K562 (cell line): Measurements from ENCODE around the gene DAB2. TPM values are rescaled to one million over a fixed set of nuclear protein-coding genes. Genes with fewer than 3 reads are reported as not detected.
A peak's percentile ranks its signal among the peaks of the same experiment; 100 is the strongest.

ENCODE experiments used
- ATAC-seq: fragments of 200-7000 bp; cut with Tn5 transposase; 3 replicates; pipeline ENCODE4 v1.9.1; 2020; ENCODE audit warnings: moderate library complexity
- BruUV-seq: library from RNA; stranded (reverse); fragments of 400-500 nt; replicated peaks from 2 replicates; lab custom pipeline; 2021; lab: Mats Ljungman, UMichigan
- CTCF ChIA-PET: fragments of 300-600 bp; formaldehyde crosslinking; extraction: SDS; loops from one replicate; lab custom pipeline; 2021; ENCODE audit warnings: low intra/inter-chr PET ratio; lab: Yijun Ruan, JAX
- POLR2A ChIA-PET: fragments of 300-600, 350-650 bp; sonication (Branson Sonifier 250); formaldehyde crosslinking; extraction: SDS; loops from one replicate; lab custom pipeline; 2021; ENCODE audit warnings: antibody characterized with exemption, inconsistent platforms; lab: Yijun Ruan, JAX
- DNase-seq, 4 experiments: peaks; one replicate each; pipeline versions ENCODE4 v3.0.0 to v3.0.0-alpha.2; 2011 to 2018; ENCODE audit warnings: low spot score in 3 of 4, mixed read lengths in 3 of 4; ENCODE audit errors: extremely low read depth in 1 of 4
- FAIRE-seq: peaks from 2 replicates; lab custom pipeline; 2011; peaks lifted over from hg19 to GRCh38; lab: Jason Lieb, UNC
- H2AFZ ChIP-seq: 2 replicates; pipeline ENCODE4 v1.6.0; 2011; ENCODE audit warnings: low read depth, low read length, control low read depth, inconsistent platforms
- H3K27ac ChIP-seq: fragments of 200-600 bp; 3 replicates; pipeline ENCODE4 v1.8.0; 2011; ENCODE audit warnings: low read depth, mild to moderate bottlenecking, control low read depth, inconsistent platforms, low read length, moderate library complexity, mixed read lengths; ENCODE audit errors: extremely low read depth
- H3K27me3 ChIP-seq, 2 experiments: fragments of 300-600 bp in 1 of 2; 2 replicates in 1 of 2; 3 replicates in 1 of 2; pipeline versions ENCODE4 v1.6.0 to v1.8.0; 2011; ENCODE audit warnings: inconsistent platforms in 2 of 2, low read length in 2 of 2, mild to moderate bottlenecking in 1 of 2, mixed read lengths in 1 of 2, moderate library complexity in 1 of 2; ENCODE audit not compliant: control insufficient read depth in 2 of 2, insufficient read depth in 2 of 2
- H3K36me3 ChIP-seq: fragments of 300-600 bp; 3 replicates; pipeline ENCODE4 v1.8.0; 2011; ENCODE audit warnings: mild to moderate bottlenecking, low read length, inconsistent platforms; ENCODE audit not compliant: control insufficient read depth, insufficient read depth
- H3K4me1 ChIP-seq, 2 experiments: fragments of 200-600 bp in 1 of 2; replicated peaks in 1 of 2; 2 replicates in 1 of 2; 3 replicates in 1 of 2; pipeline versions ENCODE4 v1.5.1 to v1.8.0; 2011; ENCODE audit warnings: inconsistent platforms in 2 of 2, low read length in 2 of 2, mild to moderate bottlenecking in 1 of 2, mixed read lengths in 1 of 2, moderate library complexity in 1 of 2; ENCODE audit not compliant: control insufficient read depth in 2 of 2, insufficient read depth in 2 of 2
- H3K4me2 ChIP-seq: 2 replicates; pipeline ENCODE4 v1.6.1; 2011; ENCODE audit warnings: low read length, control low read depth, inconsistent platforms, mixed read lengths; ENCODE audit not compliant: insufficient read depth
- H3K4me3 ChIP-seq: fragments of 200-600 bp; sonication (generic), shearing (Covaris generic); 2 replicates; pipeline ENCODE4 v1.5.1; 2016; ENCODE audit warnings: control low read depth, inconsistent platforms
- H3K79me2 ChIP-seq: fragments of 200-600 bp; 3 replicates; pipeline ENCODE4 v1.8.0; 2011; ENCODE audit warnings: low read length, inconsistent platforms; ENCODE audit not compliant: control insufficient read depth, insufficient read depth
- H3K9ac ChIP-seq, 2 experiments: 2 replicates each; pipeline versions ENCODE4 v1.6.0 to v1.6.1; 2011; ENCODE audit warnings: low read depth in 2 of 2, low read length in 2 of 2, control low read depth in 1 of 2, inconsistent platforms in 1 of 2, mild to moderate bottlenecking in 1 of 2, mixed read lengths in 1 of 2; ENCODE audit not compliant: insufficient read depth in 1 of 2
- H3K9me1 ChIP-seq: one replicate; pipeline ENCODE4 v1.6.0; 2011; ENCODE audit warnings: inconsistent platforms, mild to moderate bottlenecking, low read length, moderate library complexity; ENCODE audit not compliant: control insufficient read depth, insufficient read depth
- H3K9me3 ChIP-seq: replicated peaks from 2 replicates; pipeline ENCODE4 v1.5.1; 2011; ENCODE audit warnings: low read depth, low read length, inconsistent platforms; ENCODE audit not compliant: control insufficient read depth, insufficient read depth
- H4K20me1 ChIP-seq: replicated peaks from 2 replicates; pipeline ENCODE4 v1.6.1; 2011; ENCODE audit warnings: low read length, inconsistent platforms, mixed read lengths; ENCODE audit not compliant: control insufficient read depth, insufficient read depth
- HNRNPH1 ChIP-seq: fragments of 200-400 bp; formaldehyde crosslinking; optimal IDR thresholded peaks from 2 replicates; pipeline ENCODE3; 2017; ENCODE audit warnings: low read depth, mild to moderate bottlenecking, low read length, moderate library complexity
- HNRNPUL1 ChIP-seq: fragments of 200-400 bp; formaldehyde crosslinking; IDR thresholded peaks from 2 replicates; pipeline ENCODE4 v1.6.1; 2017; ENCODE audit warnings: low read length
- RBM14 ChIP-seq: fragments of 200-400 bp; formaldehyde crosslinking; IDR thresholded peaks from 2 replicates; pipeline ENCODE4 v1.6.1; 2018; ENCODE audit warnings: low read depth, mild to moderate bottlenecking, low read length, moderate library complexity, borderline replicate concordance; ENCODE audit not compliant: insufficient read depth
- WGBS: fragments of 100-300 bp; shearing (Covaris generic); methylation state at CpG from one replicate; pipeline ENCODE4 v1.1.6; 2016; ENCODE audit warnings: low coverage, mixed read lengths; ENCODE audit not compliant: insufficient coverage; ENCODE audit errors: missing lambda C conversion rate; 5-methylcytosine and 5-hydroxymethylcytosine counted together
- in situ Hi-C: fragments of 300-500 bp; cut with MboI; formaldehyde crosslinking; loops from 4 replicates; pipeline ENCODE4 v1.15.0; 2018; ENCODE audit warnings: inconsistent platforms, mixed read lengths
- intact Hi-C: fragments of 100-400 bp; cut with micrococcal nuclease; formaldehyde crosslinking; loops from 2 replicates; pipeline ENCODE4 v1.14.2; 2022
- polyA plus RNA-seq, 8 experiments: library from polyadenylated mRNA; depleted of rRNA in 4 of 8; stranded (reverse) in 5 of 8; unstranded in 3 of 8; fragments of >200 nt; fragmentation: Nextera tagmentation in 2 of 8; fragmentation: Illumina TruSeq in 1 of 8; extraction: Ambion mirVana in 2 of 8; extraction: Trizol in 1 of 8; gene quantifications; 2 replicates each; pipeline versions ENCODE4 v1.2.1 to v1.2.3, GENCODE V29; 2011 to 2014; ENCODE audit warnings: inconsistent platforms in 1 of 8, missing spikeins in 1 of 8
- total RNA-seq, 7 experiments: library from RNA; depleted of rRNA in 6 of 7; stranded (reverse); fragments of >200 nt in 6 of 7; fragmentation: Illumina TruSeq in 2 of 7; extraction: Trizol in 2 of 7; gene quantifications; 2 replicates each; pipeline versions ENCODE4 v1.2.1 to v1.2.3, GENCODE V29; 2011 to 2021; ENCODE audit warnings: low replicate concordance in 1 of 7
- TF ChIP-seq, protein P1 (sequence below): fragments of 200-800 bp; sonication (Bioruptor generic); IDR thresholded peaks from 2 replicates; pipeline ENCODE4 v1.6.1; 2017; ENCODE audit warnings: missing genetic modification characterization, missing compliant biosample characterization
- TF ChIP-seq, protein P2 (sequence below), 2 experiments: IDR thresholded peaks; 2 replicates each; pipeline ENCODE4 v1.6.1; 2011; ENCODE audit warnings: borderline replicate concordance in 1 of 2, control low read depth in 1 of 2, low read depth in 1 of 2, low read length in 1 of 2, mild to moderate bottlenecking in 1 of 2, mixed read lengths in 1 of 2, moderate library complexity in 1 of 2; ENCODE audit not compliant: insufficient read depth in 1 of 2, insufficient read length in 1 of 2, poor library complexity in 1 of 2, severe bottlenecking in 1 of 2; ENCODE audit errors: extremely low read depth in 1 of 2
- TF ChIP-seq, protein P3 (sequence below): fragments of 450-650 bp; formaldehyde crosslinking; IDR thresholded peaks from 2 replicates; pipeline ENCODE4 v1.4.0; 2022; ENCODE audit warnings: mild to moderate bottlenecking, moderate library complexity

Gene DAB2
- total and polyA plus RNA-seq, 9 of the 15 experiments (the other 6 are each of a cell fraction or from before 2014, with no cell fraction given): 6.6 to 29.9 (median 24.1) TPM

DNA sequence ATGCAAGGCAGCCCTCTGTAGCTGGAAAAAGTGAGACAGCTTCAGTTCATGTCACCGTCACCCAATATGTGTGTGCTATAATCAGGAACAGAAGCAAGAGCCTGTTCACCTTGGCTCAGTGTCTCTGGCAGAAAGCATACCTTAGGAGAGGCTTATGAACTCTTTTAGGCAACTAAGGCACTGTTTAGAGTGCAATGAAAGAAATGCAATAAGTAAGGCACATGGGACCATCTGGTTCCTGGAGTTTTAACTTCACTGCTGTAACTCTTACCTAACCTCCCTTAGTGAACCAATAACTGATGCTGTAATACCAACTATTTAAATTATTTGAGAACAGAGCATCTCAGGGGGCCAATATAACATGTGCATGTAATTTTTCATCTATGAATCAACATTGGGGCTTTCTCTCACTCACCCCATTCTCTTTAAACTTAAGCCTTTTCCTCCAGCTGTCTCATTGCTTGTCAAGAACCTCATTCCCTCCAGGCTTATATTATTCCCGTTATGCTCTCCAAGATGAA lies 92.9 kb downstream of the DAB2 start:
- no peaks in the 10 kb centered on the region for H3K36me3 ChIP-seq
- DNase-seq: no peak
- no peak overlapping the region for H3K27ac ChIP-seq
- BruUV-seq: no TSS peak
- TF ChIP-seq RBM14: no peak
- no peak for TF ChIP-seq HNRNPH1
- TF ChIP-seq, protein P1, sequence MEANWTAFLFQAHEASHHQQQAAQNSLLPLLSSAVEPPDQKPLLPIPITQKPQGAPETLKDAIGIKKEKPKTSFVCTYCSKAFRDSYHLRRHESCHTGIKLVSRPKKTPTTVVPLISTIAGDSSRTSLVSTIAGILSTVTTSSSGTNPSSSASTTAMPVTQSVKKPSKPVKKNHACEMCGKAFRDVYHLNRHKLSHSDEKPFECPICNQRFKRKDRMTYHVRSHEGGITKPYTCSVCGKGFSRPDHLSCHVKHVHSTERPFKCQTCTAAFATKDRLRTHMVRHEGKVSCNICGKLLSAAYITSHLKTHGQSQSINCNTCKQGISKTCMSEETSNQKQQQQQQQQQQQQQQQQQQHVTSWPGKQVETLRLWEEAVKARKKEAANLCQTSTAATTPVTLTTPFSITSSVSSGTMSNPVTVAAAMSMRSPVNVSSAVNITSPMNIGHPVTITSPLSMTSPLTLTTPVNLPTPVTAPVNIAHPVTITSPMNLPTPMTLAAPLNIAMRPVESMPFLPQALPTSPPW: no peak
- TF ChIP-seq, protein P2, sequence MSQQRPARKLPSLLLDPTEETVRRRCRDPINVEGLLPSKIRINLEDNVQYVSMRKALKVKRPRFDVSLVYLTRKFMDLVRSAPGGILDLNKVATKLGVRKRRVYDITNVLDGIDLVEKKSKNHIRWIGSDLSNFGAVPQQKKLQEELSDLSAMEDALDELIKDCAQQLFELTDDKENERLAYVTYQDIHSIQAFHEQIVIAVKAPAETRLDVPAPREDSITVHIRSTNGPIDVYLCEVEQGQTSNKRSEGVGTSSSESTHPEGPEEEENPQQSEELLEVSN (IDR thresholded peaks at IDR 0.05; ENCODE audit: borderline replicate concordance in 1 of 2, extremely low read depth in 1 of 2, insufficient read depth in 1 of 2, insufficient read length in 1 of 2, low read depth in 1 of 2, low read length in 1 of 2, poor library complexity in 1 of 2, severe bottlenecking in 1 of 2): no peak
- TF ChIP-seq, protein P3, sequence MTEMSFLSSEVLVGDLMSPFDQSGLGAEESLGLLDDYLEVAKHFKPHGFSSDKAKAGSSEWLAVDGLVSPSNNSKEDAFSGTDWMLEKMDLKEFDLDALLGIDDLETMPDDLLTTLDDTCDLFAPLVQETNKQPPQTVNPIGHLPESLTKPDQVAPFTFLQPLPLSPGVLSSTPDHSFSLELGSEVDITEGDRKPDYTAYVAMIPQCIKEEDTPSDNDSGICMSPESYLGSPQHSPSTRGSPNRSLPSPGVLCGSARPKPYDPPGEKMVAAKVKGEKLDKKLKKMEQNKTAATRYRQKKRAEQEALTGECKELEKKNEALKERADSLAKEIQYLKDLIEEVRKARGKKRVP (CRISPR knock-in tag): no peak
- no peak for TF ChIP-seq HNRNPUL1
- ATAC-seq: no peak
- no peaks in the 10 kb centered on the region for H3K9me3 ChIP-seq
- no peaks in the 10 kb centered on the region for H3K27me3 ChIP-seq
- H4K20me1 ChIP-seq: no peaks in the 10 kb centered on the region
- WGBS: 6% methylated on average over 2 of the region's 2 CpGs
- no peak overlapping the region for H3K4me2 ChIP-seq
- peak overlapping the region; percentile 6; the same call in 1 of the 2 replicates for H2AFZ ChIP-seq
- H3K4me1 ChIP-seq: no peaks in the 10 kb centered on the region
- H3K79me2 ChIP-seq: no peaks in the 10 kb centered on the region
- H3K9ac ChIP-seq: no peak overlapping the region
- no peak for FAIRE-seq
- intact Hi-C loops (no loop called here), in situ Hi-C loops (no loop called here)
- no peaks in the 10 kb centered on the region for H3K9me1 ChIP-seq
- CTCF ChIA-PET: no interaction called here
- POLR2A ChIA-PET: no interaction called here
- H3K4me3 ChIP-seq: no peak overlapping the region
